Embryonic facial prominence (tissue), 1 donor: ENCODE results near the gene FIGLA.

ENCODE experiments used
- DNase-seq: peaks from one replicate; pipeline ENCODE4 v3.0.0-alpha.2; 2016; ENCODE audit errors: extremely low spot score

FIGLA gene

GRCh38 chr2:70775141-70775540 is 15.3 kb downstream of the FIGLA start:
- DNase-seq, result no peak

GRCh38 chr2:70772486-70773155 is 17.8 kb downstream of the FIGLA start:
- no peak for DNase-seq

GRCh38 chr2:70771446-70771845 is 19.0 kb downstream of the FIGLA start:
- no peak for DNase-seq

- no peak for DNase-seq
Observed at GRCh38 chr2:70769450-70769849, 21.0 kb downstream of the FIGLA start.

- DNase-seq, result no peak
Observed at GRCh38 chr2:70768590-70769085, 21.8 kb downstream of the FIGLA start.

GRCh38 chr2:70767699-70768589 is 22.5 kb downstream of the FIGLA start, which contains the start of gene ADD2:
ADD2 (minus strand) TSS chr2:70768200; CDS start chr2:70706408, 61,792 bp downstream.
- DNase-seq, result no peak

GRCh38 chr2:70767079-70767698 is 23.3 kb downstream of the FIGLA start:
- DNase-seq, result no peak

GRCh38 chr2:70766357-70767078 is 23.9 kb downstream of the FIGLA start:
- no peak for DNase-seq

GRCh38 chr2:70765507-70765906 is 24.9 kb downstream of the FIGLA start:
- no peak for DNase-seq

GRCh38 chr2:70759446-70759845 is 31.0 kb downstream of the FIGLA start:
- no peak for DNase-seq

- DNase-seq, result no peak
Observed at GRCh38 chr2:70757966-70758365, 32.5 kb downstream of the FIGLA start.

- DNase-seq, result no peak
Observed at GRCh38 chr2:70757360-70757759, 33.1 kb downstream of the FIGLA start.

GRCh38 chr2:70756128-70756527 is 34.3 kb downstream of the FIGLA start:
- no peak for DNase-seq

GRCh38 chr2:70753902-70754301 is 36.5 kb downstream of the FIGLA start:
- no peak for DNase-seq

GRCh38 chr2:70753031-70753430 is 37.4 kb downstream of the FIGLA start:
- DNase-seq, result no peak

- DNase-seq, result no peak
Observed at GRCh38 chr2:70752396-70752795, 38.0 kb downstream of the FIGLA start.

- no peak for DNase-seq
Observed at GRCh38 chr2:70751881-70752280, 38.6 kb downstream of the FIGLA start.

GRCh38 chr2:70750320-70750719 is 40.1 kb downstream of the FIGLA start:
- DNase-seq, result no peak

- no peak for DNase-seq
Observed at GRCh38 chr2:70748002-70748784, 42.2 kb downstream of the FIGLA start.

- no peak for DNase-seq
Observed at GRCh38 chr2:70747284-70747683, 43.2 kb downstream of the FIGLA start.
